IMR-90 (cell line): ENCODE data around the gene SGO1. TPM values are rescaled to one million over a fixed set of nuclear protein-coding genes. Genes with fewer than 3 reads are reported as not detected.

Source experiments
- ATAC-seq: fragments of 200-7000 bp; cut with Tn5 transposase; 2 replicates; pipeline ENCODE4 v1.9.1; 2020; ENCODE audit warnings: low read depth, mild to moderate bottlenecking, moderate library complexity
- BruUV-seq: library from RNA; stranded (reverse); fragments of 400-500 nt; replicated peaks from 2 replicates; lab custom pipeline; 2021; lab: Mats Ljungman, UMichigan
- CTCF ChIA-PET: fragments of 300-600 bp; formaldehyde crosslinking; extraction: SDS; loops from one replicate; lab custom pipeline; 2021; ENCODE audit warnings: antibody characterized with exemption; lab: Yijun Ruan, JAX
- POLR2A ChIA-PET: fragments of 300-600 bp; sonication (Branson Sonifier 250); formaldehyde crosslinking; loops from one replicate; lab custom pipeline; 2022; ENCODE audit warnings: antibody characterized with exemption; ENCODE audit not compliant: unreplicated experiment; lab: Charles Lee
- DNase-seq: peaks from one replicate; pipeline ENCODE4 v3.0.0; 2013
- H2AFZ ChIP-seq: replicated peaks from 2 replicates; pipeline ENCODE3; 2013; ENCODE audit warnings: low read length, mild to moderate bottlenecking; ENCODE audit not compliant: poor library complexity
- H2AK5ac ChIP-seq: 2 replicates; pipeline ENCODE4 v1.6.1; 2013; ENCODE audit warnings: low read depth, low read length, inconsistent platforms
- H2AK9ac ChIP-seq: replicated peaks from 2 replicates; pipeline ENCODE3; 2013; ENCODE audit warnings: mild to moderate bottlenecking, low read depth, low read length, moderate library complexity; ENCODE audit not compliant: poor library complexity
- H2BK120ac ChIP-seq: 2 replicates; pipeline ENCODE4 v1.6.1; 2013; ENCODE audit warnings: low read depth, low read length, inconsistent platforms
- H2BK15ac ChIP-seq: 3 replicates; pipeline ENCODE4 v1.6.1; 2013; ENCODE audit warnings: low read depth, low read length, inconsistent platforms
- H2BK20ac ChIP-seq: 2 replicates; pipeline ENCODE4 v1.6.1; 2013; ENCODE audit warnings: low read depth, mild to moderate bottlenecking, inconsistent platforms, low read length, moderate library complexity
- H2BK5ac ChIP-seq: 2 replicates; pipeline ENCODE4 v1.6.1; 2013; ENCODE audit warnings: mild to moderate bottlenecking, low read depth, low read length, inconsistent platforms; ENCODE audit not compliant: poor library complexity, severe bottlenecking
- H3K14ac ChIP-seq: replicated peaks from 2 replicates; pipeline ENCODE4 v1.6.1; 2013; ENCODE audit warnings: low read depth, low read length, inconsistent platforms
- H3K18ac ChIP-seq: 2 replicates; pipeline ENCODE4 v1.6.1; 2013; ENCODE audit warnings: low read depth, low read length, control low read depth
- H3K23ac ChIP-seq: 2 replicates; pipeline ENCODE4 v1.6.1; 2013; ENCODE audit warnings: low read depth, low read length, inconsistent platforms
- H3K27ac ChIP-seq: 2 replicates; pipeline ENCODE4 v1.5.1; 2013; ENCODE audit warnings: mild to moderate bottlenecking, control low read depth, low read length; ENCODE audit not compliant: insufficient read depth
- H3K27me3 ChIP-seq: 2 replicates; pipeline ENCODE4 v1.6.1; 2013; ENCODE audit warnings: low read length; ENCODE audit not compliant: control insufficient read depth, insufficient read depth
- H3K36me3 ChIP-seq: 2 replicates; pipeline ENCODE4 v1.6.1; 2013; ENCODE audit warnings: low read length, mixed read lengths; ENCODE audit not compliant: control insufficient read depth, insufficient read depth
- H3K4ac ChIP-seq: 2 replicates; pipeline ENCODE4 v1.6.1; 2013; ENCODE audit warnings: low read depth, low read length, inconsistent platforms
- H3K4me1 ChIP-seq: 2 replicates; pipeline ENCODE4 v1.6.1; 2013; ENCODE audit warnings: low read length, mixed read lengths; ENCODE audit not compliant: control insufficient read depth, insufficient read depth
- H3K4me2 ChIP-seq: 2 replicates; pipeline ENCODE4 v1.6.1; 2013; ENCODE audit warnings: low read depth, mild to moderate bottlenecking, control low read depth, low read length, moderate library complexity
- H3K4me3 ChIP-seq: 2 replicates; pipeline ENCODE4 v1.5.1; 2013; ENCODE audit warnings: low read depth, mild to moderate bottlenecking, control low read depth, low read length, moderate library complexity; ENCODE audit not compliant: insufficient read depth
- H3K56ac ChIP-seq: 2 replicates; pipeline ENCODE4 v1.6.1; 2013; ENCODE audit warnings: low read length, inconsistent platforms; ENCODE audit not compliant: insufficient read depth; ENCODE audit errors: extremely low read depth
- H3K79me1 ChIP-seq, 2 experiments: 2 replicates each; pipeline ENCODE4 v1.6.1; 2013; ENCODE audit warnings: low read length in 2 of 2, inconsistent platforms in 1 of 2, low read depth in 1 of 2
- H3K9ac ChIP-seq: 2 replicates; pipeline ENCODE4 v1.6.1; 2013; ENCODE audit warnings: low read depth, low read length, control low read depth
- H3K9me1 ChIP-seq: 2 replicates; pipeline ENCODE4 v1.6.1; 2013; ENCODE audit warnings: low read length, inconsistent platforms; ENCODE audit not compliant: insufficient read depth
- H3K9me3 ChIP-seq: 2 replicates; pipeline ENCODE4 v1.6.1; 2013; ENCODE audit warnings: low read length; ENCODE audit not compliant: control insufficient read depth, insufficient read depth
- H4K20me1 ChIP-seq: 2 replicates; pipeline ENCODE4 v1.6.1; 2013; ENCODE audit warnings: low read length, inconsistent platforms; ENCODE audit not compliant: insufficient read depth
- H4K5ac ChIP-seq: 2 replicates; pipeline ENCODE4 v1.6.1; 2013; ENCODE audit warnings: mild to moderate bottlenecking, low read depth, low read length, control low read depth
- H4K8ac ChIP-seq, 2 experiments: 2 replicates each; pipeline ENCODE4 v1.6.1; 2013; ENCODE audit warnings: low read depth in 2 of 2, low read length in 2 of 2, control low read depth in 1 of 2, inconsistent platforms in 1 of 2
- H4K91ac ChIP-seq: 2 replicates; pipeline ENCODE4 v1.6.1; 2013; ENCODE audit warnings: low read depth, low read length, inconsistent platforms; ENCODE audit not compliant: insufficient read depth
- CTCF ChIP-seq: conservative IDR thresholded peaks from 2 replicates; pipeline ENCODE4 v1.5.1; 2012; ENCODE audit warnings: mild to moderate bottlenecking, low read depth, low read length, improper control_type of control experiment
- MXI1 ChIP-seq: IDR thresholded peaks from 2 replicates; pipeline ENCODE4 v1.6.1; 2012; ENCODE audit warnings: low read depth, mild to moderate bottlenecking, low read length, moderate library complexity, borderline replicate concordance
- RAD21 ChIP-seq: IDR thresholded peaks from 2 replicates; pipeline ENCODE4 v1.6.1; 2012; ENCODE audit warnings: low read length, improper control_type of control experiment
- WGBS, 2 experiments: methylation state at CpG; one replicate each; pipeline versions ENCODE4 v1.1.5 to v1.1.7; 2013; ENCODE audit warnings: missing lambda C conversion rate in 2 of 2; ENCODE audit not compliant: insufficient read length in 1 of 2; ENCODE audit errors: extremely low coverage in 2 of 2; 5-methylcytosine and 5-hydroxymethylcytosine counted together
- dilution Hi-C: fragments of 300-500 bp; cut with HindIII; formaldehyde crosslinking; loops from one replicate; pipeline ENCODE4 v1.14.3; 2018; ENCODE audit warnings: low sequenced_read_pairs; ENCODE audit not compliant: unreplicated experiment
- in situ Hi-C: fragments of 300-500 bp; cut with MboI; formaldehyde crosslinking; loops from 3 replicates; pipeline ENCODE4 v1.14.3; 2019; ENCODE audit warnings: low sequenced_read_pairs, inconsistent platforms, mixed read lengths
- intact Hi-C: fragments of 100-400 bp; cut with micrococcal nuclease; formaldehyde crosslinking; loops from 2 replicates; pipeline ENCODE4 v1.10.0; 2022
- polyA plus RNA-seq, 3 experiments: library from polyadenylated mRNA; depleted of rRNA; stranded (reverse); fragments of >200 nt; gene quantifications; 2 replicates each; pipeline ENCODE4 v1.2.3, GENCODE V29; 2012; ENCODE audit warnings: low replicate concordance in 1 of 3
- total RNA-seq: library from RNA; depleted of rRNA; stranded (reverse); fragments of >200 nt; gene quantifications from 2 replicates; pipeline ENCODE4 v1.2.3, GENCODE V29; 2012

The SGO1 gene
- total and polyA plus RNA-seq, 2 of the 4 experiments (the other 2 are of a cell fraction): 3.2 to 5.2 TPM

- Histone ChIP-seq H3K4ac (no peak overlapping the region), H3K27ac (no peak overlapping the region), H2AK5ac (no peak overlapping the region), H3K79me1 (no peaks in the 10 kb centered on the region), H3K18ac (no peak overlapping the region), H3K27me3 (no peaks in the 10 kb centered on the region), H2BK15ac (no peak overlapping the region), H3K14ac (no peak overlapping the region), H2BK120ac (no peak overlapping the region), H4K5ac (no peak overlapping the region), H3K9ac (no peak overlapping the region), H3K4me3 (no peak overlapping the region), H3K4me1 (no peaks in the 10 kb centered on the region), H2AFZ (no peak overlapping the region), H3K9me1 (no peaks in the 10 kb centered on the region), H4K20me1 (no peaks in the 10 kb centered on the region), H3K36me3 (no peaks in the 10 kb centered on the region), H3K9me3 (no peaks in the 10 kb centered on the region), H2BK5ac (no peak overlapping the region), H4K91ac (no peak overlapping the region), H2BK20ac (no peak overlapping the region), H3K4me2 (no peak overlapping the region), H2AK9ac (no peak overlapping the region), H3K56ac (no peak overlapping the region), H3K23ac (no peak overlapping the region), H4K8ac (no peak overlapping the region)
- POLR2A ChIA-PET: no interaction called here
- DNase-seq (peak; percentile 3), ATAC-seq (no peak; the same call in 1 of the 2 replicates)
- 0 out of 2 replicates have a peak, but pooled peaks have one; percentile 27 for TF ChIP-seq CTCF
- TF ChIP-seq MXI1: no peak
- peak; percentile 35 for TF ChIP-seq RAD21
- in situ Hi-C loops (no loop called here), dilution Hi-C loops (no loop called here), intact Hi-C loops (loop anchor here (2.0 to 10.0 kb wide), 2 partner anchors 1669 to 1891 kb away; no protein-coding TSS in a partner anchor)
- no TSS peak for BruUV-seq
- CTCF ChIA-PET: interaction anchor here (0.6 to 0.7 kb wide), 2 partner anchors 8 to 1628 kb away, joined by 4 read pairs; no protein-coding TSS in a partner anchor
- no CpG with 5 or more reads among the region's 2 CpGs for WGBS, 2 experiments
Observed at GRCh38 chr3:20225769-20226168, 39.8 kb upstream of the SGO1 start.
